ENCODE measurements around the gene OR2A12.
"Not testable (repeated sequence)": the region's sequence is repeated elsewhere in the genome, so short reads cannot be mapped to it uniquely, and the experiment has no call there.

OR2A12 gene, protein sequence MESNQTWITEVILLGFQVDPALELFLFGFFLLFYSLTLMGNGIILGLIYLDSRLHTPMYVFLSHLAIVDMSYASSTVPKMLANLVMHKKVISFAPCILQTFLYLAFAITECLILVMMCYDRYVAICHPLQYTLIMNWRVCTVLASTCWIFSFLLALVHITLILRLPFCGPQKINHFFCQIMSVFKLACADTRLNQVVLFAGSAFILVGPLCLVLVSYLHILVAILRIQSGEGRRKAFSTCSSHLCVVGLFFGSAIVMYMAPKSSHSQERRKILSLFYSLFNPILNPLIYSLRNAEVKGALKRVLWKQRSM

GRCh38 chr7:144085978-144086377 is at the start of gene OR2A12:
OR2A12 (plus strand) TSS chr7:144086278; CDS start chr7:144095108, 8,830 bp downstream.
- DNase-seq = no peak

GRCh38 chr7:144036302-144036885 is 49.7 kb upstream of the OR2A12 start:
- no peak for DNase-seq

GRCh38 chr7:144037414-144038035 is 48.6 kb upstream of the OR2A12 start:
- no peak for DNase-seq

- no peak for DNase-seq
Observed at GRCh38 chr7:144038887-144039286, 47.2 kb upstream of the OR2A12 start.

DNA sequence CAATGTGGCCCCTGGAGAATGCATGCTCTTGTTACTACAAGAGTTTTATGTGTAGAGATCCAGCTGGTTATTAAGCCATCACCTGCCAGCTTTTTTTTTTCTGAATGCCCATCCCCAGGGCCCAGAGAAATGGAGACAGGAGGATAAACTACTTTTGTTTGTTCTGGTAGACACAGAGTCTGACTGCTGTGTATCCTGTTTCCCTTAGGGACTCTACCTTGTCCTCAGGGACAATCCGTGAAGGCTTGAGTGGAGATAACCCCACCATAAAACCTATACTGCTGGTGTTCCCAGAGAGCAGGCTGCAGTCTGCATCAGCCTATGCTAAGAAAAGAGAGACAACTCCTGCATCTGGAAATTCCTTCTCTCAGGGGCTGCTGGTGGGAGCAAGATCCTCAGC is 37.4 kb upstream of the OR2A12 start, which contains the start of gene OR2A5:
Gene OR2A5 (plus strand): TSS at position 301 of the 400 bp plus-strand sequence. CDS start 1,454 bp downstream, outside the sequence.
- no peak for DNase-seq

- no peak for DNase-seq
Observed at GRCh38 chr7:144049491-144049890, 36.6 kb upstream of the OR2A12 start.

GRCh38 chr7:144050093-144050492 is 36.0 kb upstream of the OR2A12 start:
- DNase-seq = no peak

- DNase-seq = not testable (repeated sequence)
Observed at GRCh38 chr7:144050884-144051283, 35.2 kb upstream of the OR2A12 start.

- DNase-seq = no peak
Observed at GRCh38 chr7:144057954-144058353, 28.1 kb upstream of the OR2A12 start.

- no peak for DNase-seq
Observed at GRCh38 chr7:144063710-144064109, 22.4 kb upstream of the OR2A12 start.

GRCh38 chr7:144069511-144069910 is 16.6 kb upstream of the OR2A12 start, which contains the start of gene OR2A25:
OR2A25 (plus strand) TSS chr7:144069811; CDS start chr7:144074220, 4,409 bp downstream.
- no peak for DNase-seq

DNA sequence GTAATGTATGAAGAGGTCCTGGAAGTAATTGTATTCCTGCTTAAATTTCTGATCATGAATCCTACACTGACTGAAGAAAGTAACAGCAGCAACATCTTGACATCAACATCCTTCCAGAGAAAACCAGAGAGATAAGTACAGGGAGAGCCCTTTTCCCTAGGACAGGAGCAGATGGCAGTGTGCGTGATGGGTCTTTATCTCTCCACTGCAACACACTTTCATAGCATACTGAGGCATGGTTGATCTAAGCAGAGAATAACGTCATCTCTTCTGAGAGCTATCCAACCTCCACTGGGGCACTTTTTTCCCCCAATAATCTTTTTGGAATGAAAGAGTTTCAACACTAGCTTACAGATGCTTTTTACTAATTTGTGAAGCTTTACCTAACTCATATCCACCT is 16.1 kb upstream of the OR2A12 start:
- no peak for DNase-seq

GRCh38 chr7:144074374-144074773 is 11.7 kb upstream of the OR2A12 start:
- DNase-seq = no peak

GRCh38 chr7:144086730-144087129 is 652 bp downstream of the OR2A12 start:
- no peak for DNase-seq

GRCh38 chr7:144087230-144087629 is 1.2 kb downstream of the OR2A12 start:
- DNase-seq = no peak

GRCh38 chr7:144090667-144091066 is 4.6 kb downstream of the OR2A12 start:
- no peak for DNase-seq

GRCh38 chr7:144098776-144099175 is 12.7 kb downstream of the OR2A12 start:
- DNase-seq = no peak

DNA sequence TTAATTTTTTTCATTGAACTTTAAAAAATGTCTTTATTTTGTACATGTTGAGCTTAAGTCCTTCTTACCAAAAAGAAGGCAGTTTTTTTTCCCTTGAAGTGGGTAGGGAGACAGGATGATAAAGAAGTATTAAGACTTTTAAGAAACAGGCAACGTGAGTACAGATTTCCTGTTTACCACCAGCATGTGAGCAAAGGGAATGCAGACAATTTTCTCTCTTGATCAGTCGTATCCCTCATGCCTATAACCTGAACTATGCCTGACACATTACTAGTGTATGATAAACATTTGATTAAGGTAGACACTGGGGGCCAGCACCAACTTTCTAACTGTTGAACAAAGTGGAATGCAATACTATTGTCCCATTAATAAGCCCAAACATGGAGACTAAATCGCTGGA is 14.5 kb downstream of the OR2A12 start:
- DNase-seq = no peak

- DNase-seq = no peak
Observed at GRCh38 chr7:144102041-144102440, 16.0 kb downstream of the OR2A12 start.

DNA sequence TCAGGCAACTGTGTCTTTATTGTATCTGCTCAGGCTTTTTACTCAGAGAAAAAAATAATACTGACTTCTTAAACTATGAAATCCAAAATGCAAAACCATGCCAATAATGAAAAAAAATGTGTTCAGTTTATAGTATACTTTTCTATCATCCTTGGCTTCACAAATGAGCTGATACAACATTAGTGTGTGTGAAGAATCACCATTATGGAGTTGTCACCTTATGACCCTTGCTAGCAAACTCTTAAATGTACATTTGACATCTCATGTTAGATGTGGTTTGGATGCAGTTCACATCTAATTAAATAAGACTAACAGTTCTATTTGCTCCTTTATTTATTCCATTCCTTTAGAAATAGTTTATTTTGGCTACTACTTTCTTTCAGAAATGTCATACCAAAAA is 19.1 kb downstream of the OR2A12 start:
- no peak for DNase-seq

DNA sequence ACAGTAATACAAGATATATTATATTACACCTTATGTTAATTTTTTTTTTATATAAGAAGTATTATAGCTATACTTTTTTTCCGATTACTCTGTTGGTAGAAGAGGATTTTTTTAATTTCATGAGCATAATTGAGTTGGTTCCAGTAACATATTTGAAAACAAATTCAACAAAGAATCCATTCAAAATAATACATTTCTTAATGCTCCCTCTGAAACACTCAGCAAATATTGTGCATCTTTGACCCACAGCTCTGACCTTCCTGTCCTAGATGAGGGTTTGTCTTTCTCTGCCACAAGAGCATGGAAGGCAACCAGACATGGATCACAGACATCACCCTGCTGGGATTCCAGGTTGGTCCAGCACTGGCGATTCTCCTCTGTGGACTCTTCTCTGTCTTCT is 23.2 kb downstream of the OR2A12 start, which contains the start of gene OR2A2:
Gene OR2A2 (plus strand): TSS at position 301 of the 400 bp plus-strand sequence. CDS start 0 bp downstream, at position 301.
- DNase-seq = no peak

DNA sequence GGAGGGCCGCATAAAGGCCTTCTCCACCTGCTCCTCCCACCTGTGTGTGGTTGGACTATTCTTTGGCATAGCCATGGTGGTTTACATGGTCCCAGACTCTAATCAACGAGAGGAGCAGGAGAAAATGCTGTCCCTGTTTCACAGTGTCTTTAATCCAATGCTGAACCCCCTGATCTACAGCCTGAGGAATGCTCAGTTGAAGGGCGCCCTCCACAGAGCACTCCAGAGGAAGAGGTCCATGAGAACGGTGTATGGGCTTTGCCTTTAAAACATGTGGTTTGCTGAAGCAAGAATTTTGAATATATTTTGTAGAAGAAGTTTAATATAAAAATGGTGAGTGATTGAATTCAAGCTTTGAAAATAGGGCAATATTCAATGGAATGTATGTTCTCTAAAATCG is 24.2 kb downstream of the OR2A12 start:
- no peak for DNase-seq

DNA sequence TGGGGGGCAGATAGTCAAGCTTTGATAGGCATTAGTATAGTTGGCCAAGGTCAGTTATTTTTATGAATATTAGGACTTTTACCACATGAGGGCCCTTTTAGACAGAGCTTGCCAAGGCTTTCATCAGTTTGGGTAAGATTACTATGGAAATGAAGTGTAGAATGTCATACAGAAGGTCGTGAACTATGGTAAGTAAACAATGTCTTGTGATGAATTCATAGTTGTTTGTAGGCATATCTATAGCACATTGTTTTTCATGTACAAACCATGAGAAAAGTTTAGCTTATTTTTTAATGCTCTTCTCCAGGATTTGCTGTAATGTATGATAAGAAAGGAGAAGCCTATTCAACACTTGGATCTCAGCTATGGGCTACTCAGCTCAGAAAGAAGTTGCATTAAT is 27.6 kb downstream of the OR2A12 start:
- no peak for DNase-seq

GRCh38 chr7:144118341-144118740 is 32.3 kb downstream of the OR2A12 start:
- DNase-seq = no peak
